GM12892 (cell line): ENCODE measurements around the gene TRDMT1.

Experiments used
- POLR2A ChIP-seq: IDR thresholded peaks from 2 replicates; pipeline ENCODE4 v1.6.1; 2011; ENCODE audit warnings: low read depth, low read length, control low read depth
- TAF1 ChIP-seq: IDR thresholded peaks from 2 replicates; pipeline ENCODE4 v1.6.1; 2011; ENCODE audit warnings: low read depth, mild to moderate bottlenecking, control low read depth, low read length, borderline replicate concordance

- TF ChIP-seq POLR2A (no peak), TAF1 (no peak)
Observed at GRCh38 chr10:17138460-17139042, 62.9 kb downstream of the TRDMT1 start.
